CD4-positive, CD25-positive, alpha-beta regulatory T cell (primary cell): ENCODE data around the gene ARID3C. TPM values are rescaled to one million over a fixed set of nuclear protein-coding genes. Genes with fewer than 3 reads are reported as not detected.

ENCODE experiments used
- ATAC-seq, 2 donors: fragments of 150-1000 bp; cut with Tn5 transposase; one replicate each; pipeline ENCODE4 v1.10.0; 2021; ENCODE audit warnings: low read depth in 2 of 2, moderate number of reproducible peaks in 2 of 2, moderate library complexity in 1 of 2
- DNase-seq, 3 donors: peaks; one replicate each; pipeline versions ENCODE4 v3.0.0 to v3.0.0-alpha.2; 2012 to 2022; ENCODE audit warnings: mixed read lengths in 1 of 3
- H3K27ac ChIP-seq: one replicate; pipeline ENCODE4 v1.7.0; 2013; ENCODE audit warnings: mild to moderate bottlenecking, low read length; ENCODE audit not compliant: insufficient read depth, poor library complexity, severe bottlenecking
- H3K27me3 ChIP-seq: one replicate; pipeline ENCODE4 v1.7.0; 2013; ENCODE audit warnings: low read length; ENCODE audit not compliant: control insufficient read depth, insufficient read depth
- H3K36me3 ChIP-seq: one replicate; pipeline ENCODE4 v1.7.0; 2013; ENCODE audit warnings: mild to moderate bottlenecking, low read length, moderate library complexity; ENCODE audit not compliant: control insufficient read depth, insufficient read depth
- H3K4me1 ChIP-seq: 2 replicates; pipeline ENCODE4 v1.7.0; 2013; ENCODE audit warnings: mild to moderate bottlenecking, low read length; ENCODE audit not compliant: insufficient read depth, control insufficient read depth, poor library complexity, severe bottlenecking
- H3K4me3 ChIP-seq: one replicate; pipeline ENCODE4 v1.7.0; 2013; ENCODE audit warnings: low read depth, mild to moderate bottlenecking, low read length, moderate library complexity
- H3K9me3 ChIP-seq, 2 experiments: 1 replicate in 1 of 2; 2 replicates in 1 of 2; pipeline ENCODE4 v1.7.0; 2013; ENCODE audit warnings: low read length in 2 of 2, mild to moderate bottlenecking in 1 of 2, moderate library complexity in 1 of 2; ENCODE audit not compliant: control insufficient read depth in 2 of 2
- H3K27ac Mint-ChIP-seq, 3 donors: one replicate each; pipeline ENCODE4 v1.8.0; 2020 to 2022; ENCODE audit warnings: mild to moderate bottlenecking in 3 of 3, mixed read lengths in 3 of 3, moderate library complexity in 2 of 3
- H3K27me3 Mint-ChIP-seq: one replicate; pipeline ENCODE4 v1.8.0; 2022; ENCODE audit warnings: mild to moderate bottlenecking, mixed read lengths
- H3K36me3 Mint-ChIP-seq: one replicate; pipeline ENCODE4 v1.8.0; 2020; ENCODE audit warnings: mixed read lengths
- H3K4me1 Mint-ChIP-seq, 4 donors: one replicate each; pipeline ENCODE4 v1.8.0; 2020 to 2022; ENCODE audit warnings: mixed read lengths in 4 of 4, mild to moderate bottlenecking in 1 of 4
- H3K4me3 Mint-ChIP-seq, 4 donors: one replicate each; pipeline ENCODE4 v1.8.0; 2020 to 2022; ENCODE audit warnings: mild to moderate bottlenecking in 4 of 4, mixed read lengths in 4 of 4, moderate library complexity in 3 of 4
- H3K9me3 Mint-ChIP-seq, 7 donors: one replicate each; pipeline ENCODE4 v1.8.0; 2020 to 2022; ENCODE audit warnings: mixed read lengths in 7 of 7, mild to moderate bottlenecking in 3 of 7, moderate library complexity in 2 of 7
- polyA plus RNA-seq, 4 donors: library from polyadenylated mRNA; unstranded; fragments of 300-500 nt; fragmentation: Illumina TruSeq; gene quantifications; one replicate each; pipeline ENCODE4 v1.2.3, GENCODE V29; 2021
- total RNA-seq: library from RNA; stranded (reverse); gene quantifications from one replicate; pipeline ENCODE4 v1.2.3, GENCODE V29; 2022

The ARID3C gene
- total and polyA plus RNA-seq, 5 donors from 2014 or later, result not detected

DNA sequence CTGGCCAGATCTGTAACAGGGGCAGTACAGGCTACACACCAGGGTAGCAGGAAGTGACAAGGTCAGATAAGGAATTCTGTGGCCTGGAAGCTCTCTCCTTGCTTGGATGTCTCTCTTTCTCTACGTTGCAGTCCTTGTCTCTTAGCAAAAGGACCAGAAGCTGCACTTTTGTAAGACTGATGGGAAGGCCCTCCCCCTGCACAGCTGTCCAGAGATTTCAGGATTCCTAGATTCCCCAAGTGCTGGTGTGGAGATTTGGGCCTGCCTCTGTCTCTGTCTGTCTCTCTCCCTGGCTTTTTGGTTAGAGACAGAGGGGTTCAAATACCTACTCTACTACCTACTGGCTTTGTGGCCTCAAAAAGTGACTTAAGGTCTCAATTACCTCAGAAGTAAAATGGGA is 29.3 kb downstream of the ARID3C start:
- Histone ChIP-seq H3K4me1 (no peaks in the 10 kb centered on the region), H3K36me3 (no peaks in the 10 kb centered on the region), H3K9me3 (no peaks in the 10 kb centered on the region), H3K27me3 (peaks cover 10% of the 10 kb centered on the region), H3K27ac (no peak overlapping the region), H3K4me3 (no peak overlapping the region)
- H3K27me3 Mint-ChIP-seq, result peaks cover 20% of the 10 kb centered on the region
- H3K4me3 Mint-ChIP-seq, result no peak overlapping the region
- H3K36me3 Mint-ChIP-seq, result peaks cover 5% of the 10 kb centered on the region
- no peak for DNase-seq
- H3K27ac Mint-ChIP-seq, result no peak overlapping the region
- ATAC-seq, result no peak
- H3K4me1 Mint-ChIP-seq, result no peaks in the 10 kb centered on the region
- no peaks in the 10 kb centered on the region for H3K9me3 Mint-ChIP-seq

GRCh38 chr9:34594177-34594576 is 34.7 kb downstream of the ARID3C start:
- H3K27ac Mint-ChIP-seq, result no peak overlapping the region
- peaks cover 5% of the 10 kb centered on the region for H3K36me3 Mint-ChIP-seq
- H3K27me3 Mint-ChIP-seq, result peaks cover 48% of the 10 kb centered on the region
- peaks cover 0 to 26% (median 10%) of the 10 kb centered on the region in 4 donors for H3K4me1 Mint-ChIP-seq
- no peak overlapping the region for H3K4me3 Mint-ChIP-seq
- peaks cover 0 to 4% (median 0%) of the 10 kb centered on the region in 7 donors for H3K9me3 Mint-ChIP-seq
- Histone ChIP-seq H3K4me1 (peaks cover 25% of the 10 kb centered on the region), H3K4me3 (no peak overlapping the region), H3K36me3 (no peaks in the 10 kb centered on the region), H3K9me3 (no peaks in the 10 kb centered on the region), H3K27ac (no peak overlapping the region), H3K27me3 (peaks cover 25% of the 10 kb centered on the region)
- no peak for ATAC-seq
- DNase-seq, result no peak

DNA sequence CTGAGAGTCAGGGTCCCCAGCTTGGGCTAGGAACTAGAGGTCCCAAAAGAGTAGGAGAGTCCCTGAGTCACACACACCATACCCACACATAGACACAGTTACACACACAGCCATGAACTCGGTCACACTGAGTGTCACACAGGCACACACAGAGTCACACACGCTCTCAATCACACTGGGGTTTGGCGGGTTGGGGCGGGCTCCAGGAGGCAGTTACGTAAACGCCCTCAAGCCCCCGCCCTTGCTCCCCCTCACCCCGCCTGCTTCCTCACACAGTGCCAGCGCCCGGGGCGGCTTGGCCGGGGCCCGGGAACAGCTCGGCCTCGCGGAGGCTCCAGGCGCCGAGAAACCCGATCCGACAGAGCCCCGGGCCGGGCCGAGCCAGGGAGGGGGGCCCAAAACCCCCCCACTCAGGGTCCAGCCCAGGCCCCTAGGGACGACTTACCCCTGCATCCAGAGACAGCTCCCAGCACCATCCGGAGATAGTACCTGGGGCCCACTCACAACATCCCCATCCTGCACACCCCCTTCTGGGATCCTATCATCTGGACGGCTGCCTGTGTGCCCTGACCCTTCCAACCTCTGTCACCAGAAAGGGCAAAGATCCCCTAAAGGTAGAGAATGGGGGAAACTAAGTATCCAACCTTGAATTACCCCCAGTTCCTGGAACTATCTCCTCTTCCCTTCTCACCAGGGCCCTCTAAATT is 35.8 kb downstream of the ARID3C start:
- Mint-ChIP-seq H3K4me3 (peak overlapping the region; percentile 31 to 94 (median 74)), H3K4me1 (peaks cover 0 to 37% (median 16%) of the 10 kb centered on the region in 4 donors), H3K9me3 (peaks cover 0 to 6% (median 0%) of the 10 kb centered on the region in 7 donors), H3K27me3 (peaks cover 58% of the 10 kb centered on the region), H3K36me3 (peaks cover 5% of the 10 kb centered on the region), H3K27ac (no peak overlapping the region)
- no peak overlapping the region for H3K27ac ChIP-seq
- H3K4me1 ChIP-seq, result peaks cover 27% of the 10 kb centered on the region
- no peak for ATAC-seq
- peaks cover 28% of the 10 kb centered on the region for H3K27me3 ChIP-seq
- H3K36me3 ChIP-seq, result no peaks in the 10 kb centered on the region
- H3K9me3 ChIP-seq, result no peaks in the 10 kb centered on the region
- H3K4me3 ChIP-seq, result no peak overlapping the region
- no peak for DNase-seq

DNA sequence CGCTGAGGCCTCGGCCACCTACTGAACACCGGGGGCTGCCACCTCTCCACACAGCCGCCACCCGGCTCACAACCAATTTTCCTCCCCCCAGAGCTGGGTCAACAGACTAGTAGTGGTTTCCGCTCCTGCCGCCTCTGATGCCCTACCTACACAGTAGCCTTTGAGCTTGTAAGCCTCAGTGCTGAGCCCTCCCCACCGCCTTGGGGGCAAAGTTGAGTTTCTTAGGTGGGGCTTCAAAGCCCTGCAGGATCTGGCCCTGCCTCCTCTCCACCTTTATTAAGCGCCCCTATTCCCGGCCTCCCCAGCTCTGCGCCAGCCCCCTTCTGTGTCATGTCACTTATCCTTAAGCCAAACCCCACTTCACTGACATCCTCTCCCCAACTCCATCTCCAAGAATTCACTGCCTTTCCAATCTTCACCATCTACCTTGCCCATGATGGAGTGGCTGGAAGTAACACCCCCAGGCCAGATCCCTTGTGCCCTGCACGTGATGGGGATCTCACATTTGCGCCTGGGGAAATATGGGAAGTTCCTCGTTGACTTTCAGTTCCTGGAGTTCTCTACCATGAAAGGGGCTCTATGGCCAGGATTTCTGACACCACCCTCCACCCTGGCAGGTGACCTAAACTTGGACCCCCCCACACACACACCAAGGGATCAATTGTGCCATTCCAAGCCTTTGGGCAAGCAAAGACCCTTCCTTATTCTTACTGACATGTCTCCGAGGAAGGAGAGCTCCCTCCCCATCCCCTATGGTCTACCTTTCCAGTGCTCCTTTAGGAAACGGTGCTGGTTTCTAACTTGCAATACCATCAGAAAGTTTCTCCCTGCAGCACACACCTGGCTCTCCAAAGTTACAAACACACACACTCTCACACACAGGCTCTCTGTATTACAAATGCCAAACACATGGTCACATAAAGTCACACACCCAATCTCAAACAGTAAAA is 36.7 kb downstream of the ARID3C start:
- no peak overlapping the region for H3K4me3 ChIP-seq
- no peaks in the 10 kb centered on the region for H3K36me3 ChIP-seq
- peaks cover 27% of the 10 kb centered on the region for H3K4me1 ChIP-seq
- H3K27ac ChIP-seq, result no peak overlapping the region
- Mint-ChIP-seq H3K27me3 (peaks cover 63% of the 10 kb centered on the region), H3K4me3 (peak overlapping the region; percentile 73 to 94 (median 79)), H3K4me1 (peaks cover 0 to 38% (median 16%) of the 10 kb centered on the region in 4 donors), H3K9me3 (peaks cover 0 to 6% (median 0%) of the 10 kb centered on the region in 7 donors), H3K27ac (no peak overlapping the region), H3K36me3 (no peaks in the 10 kb centered on the region)
- peaks cover 36% of the 10 kb centered on the region for H3K27me3 ChIP-seq
- DNase-seq (no peak), ATAC-seq (no peak)
- no peaks in the 10 kb centered on the region for H3K9me3 ChIP-seq

- H3K4me3 ChIP-seq, result peak overlapping the region; percentile 44
- peaks cover 44% of the 10 kb centered on the region for H3K27me3 ChIP-seq
- no peak overlapping the region for H3K27ac ChIP-seq
- peaks cover 27% of the 10 kb centered on the region for H3K4me1 ChIP-seq
- H3K27ac Mint-ChIP-seq, result no peak overlapping the region
- H3K36me3 ChIP-seq, result no peaks in the 10 kb centered on the region
- ATAC-seq, result peak; percentile 73
- peak; percentile 63 to 70 (median 64) for DNase-seq
- H3K36me3 Mint-ChIP-seq, result no peaks in the 10 kb centered on the region
- peak overlapping the region; percentile 59 to 82 (median 74) for H3K4me3 Mint-ChIP-seq
- H3K27me3 Mint-ChIP-seq, result peaks cover 64% of the 10 kb centered on the region
- H3K4me1 Mint-ChIP-seq, result peaks cover 0 to 38% (median 16%) of the 10 kb centered on the region in 4 donors
- H3K9me3 Mint-ChIP-seq, result peaks cover 0 to 6% (median 0%) of the 10 kb centered on the region in 7 donors
- H3K9me3 ChIP-seq, result no peaks in the 10 kb centered on the region
These were observed 37.5 kb downstream of the ARID3C start for GRCh38 chr9:34591248-34591916.

GRCh38 chr9:34590381-34591247 is 38.3 kb downstream of the ARID3C start:
- H3K36me3 Mint-ChIP-seq, result no peaks in the 10 kb centered on the region
- DNase-seq, result peak in 1 of 3 donors; percentile 10
- peak overlapping the region in 1 of 3 donors; percentile 74 for H3K27ac Mint-ChIP-seq
- no peak overlapping the region for H3K27ac ChIP-seq
- peak overlapping the region; percentile 66 to 82 (median 72) for H3K4me3 Mint-ChIP-seq
- H3K9me3 ChIP-seq, result no peaks in the 10 kb centered on the region
- no peak for ATAC-seq
- H3K36me3 ChIP-seq, result no peaks in the 10 kb centered on the region
- peaks cover 0 to 6% (median 0%) of the 10 kb centered on the region in 7 donors for H3K9me3 Mint-ChIP-seq
- H3K27me3 ChIP-seq, result peaks cover 42% of the 10 kb centered on the region
- H3K27me3 Mint-ChIP-seq, result peaks cover 67% of the 10 kb centered on the region
- H3K4me3 ChIP-seq, result peak overlapping the region; percentile 44
- H3K4me1 Mint-ChIP-seq, result peaks cover 0 to 40% (median 16%) of the 10 kb centered on the region in 4 donors
- H3K4me1 ChIP-seq, result peaks cover 27% of the 10 kb centered on the region
